ENCODE measurements around the gene SUN1. TPM values are rescaled to one million over a fixed set of nuclear protein-coding genes. Genes with fewer than 3 reads are reported as not detected.
"Not testable (repeated sequence)": the region's sequence is repeated elsewhere in the genome, so short reads cannot be mapped to it uniquely, and the experiment has no call there.

SUN1 gene
- total and polyA plus RNA-seq, 5 donors: 86.9 to 163 (median 139) TPM

- Histone ChIP-seq H3K4me1 (ENCODE audit: control insufficient read depth, insufficient read depth, low read length) (peaks cover 16% of the 10 kb centered on the region), H3K27me3 (ENCODE audit: control insufficient read depth, insufficient read depth) (no peaks in the 10 kb centered on the region), H3K27ac (ENCODE audit: low read length) (peak overlapping the region; percentile 75), H3K4me3 (ENCODE audit: low read length) (no peak overlapping the region), H3K9me3 (ENCODE audit: control insufficient read depth, low read length) (no peaks in the 10 kb centered on the region)
- ATAC-seq (peak; percentile 40 to 53), DNase-seq (peak in 1 of 3 donors; percentile 71)
- WGBS: 64% methylated on average over 5 of the region's 5 CpGs
- intact Hi-C loops (cut with DNase I): loop anchor here in 2 of 4 donors (5.0 kb wide), 1 partner anchor 36 kb away; no protein-coding TSS in a partner anchor
Measured at GRCh38 chr7:836429-836828, 4.2 kb downstream of the SUN1 start.

- H3K27ac ChIP-seq (ENCODE audit: low read length): peak overlapping the region; percentile 75
- WGBS: 79% methylated on average over 19 of the region's 19 CpGs
Measured at GRCh38 chr7:837001-837400, 4.7 kb downstream of the SUN1 start.

GRCh38 chr7:840001-840600, 7.8 kb downstream of the SUN1 start:
- WGBS: 91% methylated on average over 24 of the region's 24 CpGs
- intact Hi-C loops (cut with DNase I): no loop called here
- no peaks in the 10 kb centered on the region for H3K27me3 ChIP-seq (ENCODE audit: control insufficient read depth, insufficient read depth)
- H3K4me1 ChIP-seq (ENCODE audit: control insufficient read depth, insufficient read depth, low read length): peaks cover 11% of the 10 kb centered on the region
- H3K9me3 ChIP-seq (ENCODE audit: control insufficient read depth, low read length): no peaks in the 10 kb centered on the region
- H3K4me3 ChIP-seq (ENCODE audit: low read length): no peak overlapping the region
- no peak overlapping the region for H3K27ac ChIP-seq (ENCODE audit: low read length)
- ATAC-seq (no peak), DNase-seq (no peak)

More at GRCh38 chr7:837001-837400, 4.7 kb downstream of the SUN1 start:
- peak; percentile 27 to 40 for ATAC-seq
- intact Hi-C loops (cut with DNase I): loop anchor here in 2 of 4 donors (5.0 kb wide), 1 partner anchor 35 kb away; no protein-coding TSS in a partner anchor
- no peaks in the 10 kb centered on the region for H3K9me3 ChIP-seq (ENCODE audit: control insufficient read depth, low read length)
- H3K4me3 ChIP-seq (ENCODE audit: low read length): no peak overlapping the region
- no peak for DNase-seq
- H3K27me3 ChIP-seq (ENCODE audit: control insufficient read depth, insufficient read depth): no peaks in the 10 kb centered on the region
- peaks cover 16% of the 10 kb centered on the region for H3K4me1 ChIP-seq (ENCODE audit: control insufficient read depth, insufficient read depth, low read length)

DNA sequence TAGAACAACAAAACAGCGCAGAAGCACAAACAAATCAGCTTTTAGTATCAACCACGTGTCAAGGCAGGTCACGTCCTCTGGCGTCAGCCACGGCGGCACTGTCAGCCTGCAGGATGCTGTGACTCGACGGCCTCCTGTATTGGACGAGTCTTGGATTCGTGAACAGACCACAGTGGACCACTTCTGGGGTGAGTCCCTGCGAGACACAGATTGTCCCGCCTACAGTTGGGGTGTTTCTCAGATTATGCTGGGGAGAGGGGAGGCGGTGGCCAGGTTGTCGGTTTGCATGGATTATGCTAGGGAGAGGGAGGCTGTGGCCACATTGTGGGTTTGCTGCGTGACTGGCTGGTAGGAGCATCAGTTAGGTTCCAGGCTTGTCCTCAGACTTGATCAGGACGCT, 9.7 kb downstream of the SUN1 start:
- H3K4me1 ChIP-seq (ENCODE audit: control insufficient read depth, insufficient read depth, low read length): peaks cover 3% of the 10 kb centered on the region
- H3K27ac ChIP-seq (ENCODE audit: low read length): no peak overlapping the region
- WGBS: 86% methylated on average over 16 of the region's 16 CpGs
- no peaks in the 10 kb centered on the region for H3K27me3 ChIP-seq (ENCODE audit: control insufficient read depth, insufficient read depth)
- H3K9me3 ChIP-seq (ENCODE audit: control insufficient read depth, low read length): no peaks in the 10 kb centered on the region
- DNase-seq (no peak), ATAC-seq (no peak)
- intact Hi-C loops (cut with DNase I): no loop called here
- H3K4me3 ChIP-seq (ENCODE audit: low read length): no peak overlapping the region

GRCh38 chr7:842431-843031, 10.3 kb downstream of the SUN1 start:
- peak; percentile 49 to 78 for ATAC-seq
- no peak for DNase-seq
- Histone ChIP-seq H3K4me3 (ENCODE audit: low read length) (no peak overlapping the region), H3K27ac (ENCODE audit: low read length) (no peak overlapping the region), H3K4me1 (ENCODE audit: control insufficient read depth, insufficient read depth, low read length) (peaks cover 2% of the 10 kb centered on the region), H3K27me3 (ENCODE audit: control insufficient read depth, insufficient read depth) (no peaks in the 10 kb centered on the region), H3K9me3 (ENCODE audit: control insufficient read depth, low read length) (no peaks in the 10 kb centered on the region)
- WGBS: 60% methylated on average over 8 of the region's 8 CpGs
- intact Hi-C loops (cut with DNase I): no loop called here

DNA sequence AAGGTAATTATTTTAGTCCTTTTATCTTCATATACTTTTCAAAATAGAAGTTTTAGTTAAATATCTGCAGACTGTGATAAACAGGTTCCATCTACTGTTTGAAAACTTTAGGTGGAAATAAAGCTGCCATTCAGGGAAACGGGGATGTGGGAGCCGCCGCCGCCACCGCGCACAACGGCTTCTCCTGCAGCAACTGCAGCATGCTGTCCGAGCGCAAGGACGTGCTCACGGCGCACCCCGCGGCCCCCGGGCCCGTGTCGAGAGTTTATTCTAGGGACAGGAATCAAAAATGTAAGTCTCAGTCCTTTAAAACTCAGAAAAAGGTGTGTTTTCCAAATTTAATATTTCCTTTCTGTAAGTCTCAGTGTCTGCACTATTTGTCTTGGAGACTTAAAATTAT, 11.0 kb downstream of the SUN1 start:
- ATAC-seq: no peak
- H3K4me3 ChIP-seq (ENCODE audit: low read length): no peak overlapping the region
- peaks cover 2% of the 10 kb centered on the region for H3K4me1 ChIP-seq (ENCODE audit: control insufficient read depth, insufficient read depth, low read length)
- 94% methylated on average over 17 of the region's 17 CpGs for WGBS
- no peak overlapping the region for H3K27ac ChIP-seq (ENCODE audit: low read length)
- no peaks in the 10 kb centered on the region for H3K9me3 ChIP-seq (ENCODE audit: control insufficient read depth, low read length)
- H3K27me3 ChIP-seq (ENCODE audit: control insufficient read depth, insufficient read depth): no peaks in the 10 kb centered on the region
- intact Hi-C loops (cut with DNase I): no loop called here
- no peak for DNase-seq

- Histone ChIP-seq H3K4me1 (ENCODE audit: control insufficient read depth, insufficient read depth, low read length) (peaks cover 2% of the 10 kb centered on the region), H3K4me3 (ENCODE audit: low read length) (no peak overlapping the region), H3K27ac (ENCODE audit: low read length) (no peak overlapping the region), H3K27me3 (ENCODE audit: control insufficient read depth, insufficient read depth) (no peaks in the 10 kb centered on the region), H3K9me3 (ENCODE audit: control insufficient read depth, low read length) (no peaks in the 10 kb centered on the region)
- WGBS: 85% methylated on average over 14 of the region's 14 CpGs
- DNase-seq (no peak), ATAC-seq (peak in 1 of 2 donors; percentile 17)
- intact Hi-C loops (cut with DNase I): no loop called here
Measured at GRCh38 chr7:844043-844442, 11.8 kb downstream of the SUN1 start.

DNA sequence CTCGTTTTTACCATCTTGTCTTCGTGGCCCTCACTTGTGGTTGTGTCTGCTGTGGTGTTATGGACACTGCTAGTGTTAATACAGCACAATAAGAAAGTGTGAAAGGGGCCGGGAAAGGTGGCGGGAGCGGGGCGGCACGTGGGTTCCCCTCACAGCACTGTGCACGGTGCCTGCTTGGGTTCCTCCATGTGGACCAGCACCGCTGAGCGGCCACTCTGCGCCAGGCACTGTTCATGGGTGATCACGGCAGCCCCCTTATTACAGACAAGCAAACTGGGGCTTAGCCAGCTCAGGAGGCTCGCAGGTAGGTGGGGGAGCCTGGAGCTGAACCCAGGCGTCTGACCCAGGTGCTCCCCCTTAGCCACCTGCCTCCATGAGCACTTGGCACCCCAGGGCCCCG, 12.2 kb downstream of the SUN1 start:
- WGBS: 96% methylated on average over 15 of the region's 15 CpGs
- Histone ChIP-seq H3K9me3 (ENCODE audit: control insufficient read depth, low read length) (no peaks in the 10 kb centered on the region), H3K4me1 (ENCODE audit: control insufficient read depth, insufficient read depth, low read length) (peaks cover 2% of the 10 kb centered on the region), H3K4me3 (ENCODE audit: low read length) (no peak overlapping the region), H3K27ac (ENCODE audit: low read length) (no peak overlapping the region), H3K27me3 (ENCODE audit: control insufficient read depth, insufficient read depth) (no peaks in the 10 kb centered on the region)
- ATAC-seq (peak in 1 of 2 donors; percentile 27), DNase-seq (no peak)
- intact Hi-C loops (cut with DNase I): no loop called here

DNA sequence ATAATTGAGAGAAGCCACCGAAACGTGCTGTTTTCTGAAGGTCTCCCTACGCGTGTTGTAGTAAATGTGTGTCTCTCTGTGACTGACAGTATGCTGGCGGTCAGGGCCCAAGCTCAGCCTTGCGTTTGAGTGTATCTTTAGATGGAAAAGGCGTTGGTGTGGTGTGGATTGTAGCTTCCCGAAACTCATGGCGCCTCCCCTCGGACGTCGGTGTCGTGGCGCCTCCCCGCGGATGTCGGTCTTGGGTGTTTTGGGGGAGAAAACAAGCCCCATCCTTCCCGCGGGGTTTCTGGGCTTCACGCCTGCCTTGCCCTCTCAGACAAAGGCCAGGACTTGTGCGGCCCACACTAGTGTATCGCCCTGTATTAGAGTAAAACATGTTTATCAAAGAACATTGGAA, 12.8 kb downstream of the SUN1 start:
- DNase-seq (no peak), ATAC-seq (no peak)
- WGBS: 91% methylated on average over 22 of the region's 22 CpGs
- Histone ChIP-seq H3K4me3 (ENCODE audit: low read length) (no peak overlapping the region), H3K9me3 (ENCODE audit: control insufficient read depth, low read length) (no peaks in the 10 kb centered on the region), H3K27me3 (ENCODE audit: control insufficient read depth, insufficient read depth) (no peaks in the 10 kb centered on the region), H3K4me1 (ENCODE audit: control insufficient read depth, insufficient read depth, low read length) (peaks cover 2% of the 10 kb centered on the region), H3K27ac (ENCODE audit: low read length) (no peak overlapping the region)
- intact Hi-C loops (cut with DNase I): no loop called here

GRCh38 chr7:845731-846130, 13.5 kb downstream of the SUN1 start:
- intact Hi-C loops (cut with DNase I): no loop called here
- ATAC-seq: no peak

DNA sequence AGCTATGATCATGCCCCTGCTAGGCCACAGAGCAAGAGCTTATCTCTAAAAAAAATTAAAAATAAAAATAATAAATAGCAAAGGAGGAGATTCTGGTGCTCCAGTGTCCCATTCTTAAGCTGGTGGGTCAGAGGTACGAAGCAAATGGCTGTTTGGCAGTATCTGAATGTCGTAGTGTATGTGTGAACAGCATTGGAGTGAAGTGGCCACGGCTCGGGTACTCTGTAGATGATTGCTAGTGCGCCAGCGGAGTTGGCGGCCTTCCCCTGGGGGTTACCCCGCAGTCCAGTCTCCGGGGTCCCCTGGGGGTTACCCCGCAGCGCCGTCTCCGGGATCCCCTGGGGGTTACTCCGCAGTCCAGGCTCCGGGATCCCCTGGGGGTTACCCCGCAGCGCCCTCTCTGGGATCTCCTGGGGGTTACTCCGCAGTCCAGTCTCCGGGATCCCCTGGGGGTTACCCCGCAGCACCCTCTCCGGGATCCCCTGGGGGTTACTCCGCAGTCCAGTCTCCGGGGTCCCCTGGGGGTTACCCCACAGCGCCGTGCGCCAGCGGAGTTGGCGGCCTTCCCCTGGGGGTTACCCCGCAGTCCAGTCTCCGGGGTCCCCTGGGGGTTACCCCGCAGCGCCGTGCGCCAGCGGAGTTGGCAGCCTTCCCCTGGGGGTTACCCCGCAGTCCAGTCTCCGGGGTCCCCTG, 14.8 kb downstream of the SUN1 start:
- H3K27me3 ChIP-seq (ENCODE audit: control insufficient read depth, insufficient read depth); ATAC-seq; intact Hi-C loops (cut with DNase I); H3K9me3 ChIP-seq (ENCODE audit: control insufficient read depth, low read length); H3K27ac ChIP-seq (ENCODE audit: low read length); H3K4me3 ChIP-seq (ENCODE audit: low read length); DNase-seq; H3K4me1 ChIP-seq (ENCODE audit: control insufficient read depth, insufficient read depth, low read length): not testable (repeated sequence)
- 95% methylated on average over 29 of the region's 37 CpGs for WGBS

More at GRCh38 chr7:845731-846130, 13.5 kb downstream of the SUN1 start:
- WGBS: 93% methylated on average over 11 of the region's 11 CpGs
- Histone ChIP-seq H3K4me3 (ENCODE audit: low read length) (no peak overlapping the region), H3K27ac (ENCODE audit: low read length) (no peak overlapping the region), H3K4me1 (ENCODE audit: control insufficient read depth, insufficient read depth, low read length) (peaks cover 2% of the 10 kb centered on the region), H3K27me3 (ENCODE audit: control insufficient read depth, insufficient read depth) (no peaks in the 10 kb centered on the region), H3K9me3 (ENCODE audit: control insufficient read depth, low read length) (no peaks in the 10 kb centered on the region)
- no peak for DNase-seq

Data from right cardiac atrium (tissue), 5 donors.